ENCODE measurements around the gene LPCAT2.
A peak's percentile ranks its signal among the peaks of the same experiment; 100 is the strongest.

The LPCAT2 gene

DNA sequence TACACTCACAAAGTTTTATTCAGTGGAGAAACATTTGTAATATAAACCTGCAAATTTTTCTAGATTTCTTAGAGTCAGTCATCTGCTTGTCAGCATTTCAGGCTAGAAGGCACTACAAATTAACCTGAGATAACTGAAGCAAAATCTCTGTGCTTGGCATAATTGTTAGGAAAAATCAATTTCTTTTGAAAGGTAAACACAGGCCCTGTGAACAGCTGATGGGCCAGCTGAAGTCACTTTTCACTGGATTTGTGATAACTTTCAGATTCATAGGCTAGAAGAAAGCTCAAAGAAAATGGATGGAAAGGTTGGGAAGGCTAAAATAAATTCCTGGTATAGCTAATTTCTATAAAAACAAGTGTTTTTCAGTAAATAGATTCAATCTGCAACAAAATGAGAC, 112.9 kb downstream of the LPCAT2 start:
- TF ChIP-seq CTCF (IDR thresholded peaks at IDR 0.05): no peak
- Histone ChIP-seq H3K36me3 (ENCODE audit: control insufficient read depth, insufficient read depth, low read length) (no peaks in the 10 kb centered on the region), H3K27me3 (ENCODE audit: control insufficient read depth, insufficient read depth, low read length) (no peaks in the 10 kb centered on the region)

GRCh38 chr16:55622272-55622671, 113.4 kb downstream of the LPCAT2 start:
- H3K27ac ChIP-seq: no peak overlapping the region
- H3K79me2 ChIP-seq: no peaks in the 10 kb centered on the region
- no peak overlapping the region for H3K4me2 ChIP-seq (ENCODE audit: low read length)
- H3K36me3 ChIP-seq (ENCODE audit: control insufficient read depth, insufficient read depth, low read length): no peaks in the 10 kb centered on the region
- no peak for TF ChIP-seq CTCF (IDR thresholded peaks at IDR 0.05)
- H3K4me1 ChIP-seq: peaks cover 6% of the 10 kb centered on the region
- H3K27me3 ChIP-seq (ENCODE audit: control insufficient read depth, insufficient read depth, low read length): no peaks in the 10 kb centered on the region
- H3K9ac ChIP-seq: no peak overlapping the region
- H3K9me3 ChIP-seq (ENCODE audit: control insufficient read depth, low read length): no peaks in the 10 kb centered on the region
- no peak overlapping the region for H3K4me3 ChIP-seq (ENCODE audit: low read depth, low read length)
- no peak overlapping the region for H2AFZ ChIP-seq

More for the DNA sequence above, 112.9 kb downstream of the LPCAT2 start:
- Histone ChIP-seq H3K4me1 (peaks cover 6% of the 10 kb centered on the region), H3K9me3 (ENCODE audit: control insufficient read depth, low read length) (no peaks in the 10 kb centered on the region), H3K9ac (no peak overlapping the region), H3K79me2 (no peaks in the 10 kb centered on the region), H3K4me3 (ENCODE audit: low read depth, low read length) (no peak overlapping the region), H2AFZ (no peak overlapping the region), H3K4me2 (ENCODE audit: low read length) (no peak overlapping the region), H3K27ac (no peak overlapping the region)

DNA sequence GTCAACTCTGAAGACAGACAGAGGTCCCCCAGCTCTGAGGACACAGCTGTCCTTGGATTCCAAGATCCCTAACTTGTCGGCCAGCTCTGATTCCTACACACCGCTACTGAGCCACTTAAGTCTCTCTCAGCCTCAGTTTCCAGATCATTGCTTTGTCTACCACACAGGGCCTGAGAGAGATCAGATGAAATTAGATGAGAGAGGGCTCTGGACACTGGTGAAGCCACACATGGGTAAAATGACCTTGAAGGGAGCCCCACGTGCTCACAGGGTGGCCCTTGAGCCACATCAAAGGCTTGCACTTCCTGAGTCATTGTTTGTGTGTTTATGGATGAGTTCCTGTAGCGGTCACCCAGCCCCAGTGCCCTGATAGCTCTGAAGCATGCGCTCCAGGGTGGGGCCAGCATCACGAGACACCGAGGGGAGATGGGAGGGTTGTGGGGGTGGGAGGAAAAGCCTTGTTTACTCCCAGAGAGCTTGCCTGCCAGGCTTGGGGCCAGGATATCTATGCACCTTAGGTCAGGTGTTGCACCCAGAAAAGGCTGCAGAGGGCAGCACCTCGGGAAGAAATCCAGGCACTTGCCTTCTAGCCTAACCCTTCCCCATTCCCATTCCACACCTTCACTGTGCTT, 114.2 kb downstream of the LPCAT2 start:
- Histone ChIP-seq H3K4me1 (peaks cover 6% of the 10 kb centered on the region), H3K27ac (no peak overlapping the region), H3K79me2 (no peaks in the 10 kb centered on the region), H3K4me3 (ENCODE audit: low read depth, low read length) (no peak overlapping the region), H2AFZ (peak overlapping the region; percentile 64), H3K9ac (no peak overlapping the region), H3K36me3 (ENCODE audit: control insufficient read depth, insufficient read depth, low read length) (no peaks in the 10 kb centered on the region), H3K4me2 (ENCODE audit: low read length) (no peak overlapping the region), H3K9me3 (ENCODE audit: control insufficient read depth, low read length) (no peaks in the 10 kb centered on the region), H3K27me3 (ENCODE audit: control insufficient read depth, insufficient read depth, low read length) (no peaks in the 10 kb centered on the region)
- no peak for TF ChIP-seq CTCF (IDR thresholded peaks at IDR 0.05)

GRCh38 chr16:55623640-55624039, 114.8 kb downstream of the LPCAT2 start:
- Histone ChIP-seq H3K4me1 (peaks cover 6% of the 10 kb centered on the region), H3K9ac (no peak overlapping the region), H2AFZ (no peak overlapping the region), H3K4me3 (ENCODE audit: low read depth, low read length) (no peak overlapping the region), H3K9me3 (ENCODE audit: control insufficient read depth, low read length) (no peaks in the 10 kb centered on the region), H3K36me3 (ENCODE audit: control insufficient read depth, insufficient read depth, low read length) (no peaks in the 10 kb centered on the region), H3K27ac (no peak overlapping the region), H3K79me2 (no peaks in the 10 kb centered on the region), H3K4me2 (ENCODE audit: low read length) (no peak overlapping the region), H3K27me3 (ENCODE audit: control insufficient read depth, insufficient read depth, low read length) (no peaks in the 10 kb centered on the region)
- no peak for TF ChIP-seq CTCF (IDR thresholded peaks at IDR 0.05)

GRCh38 chr16:55624696-55625095, 115.8 kb downstream of the LPCAT2 start:
- H2AFZ ChIP-seq: no peak overlapping the region
- H3K79me2 ChIP-seq: no peaks in the 10 kb centered on the region
- H3K4me2 ChIP-seq (ENCODE audit: low read length): no peak overlapping the region
- H3K4me3 ChIP-seq (ENCODE audit: low read depth, low read length): no peak overlapping the region
- H3K27me3 ChIP-seq (ENCODE audit: control insufficient read depth, insufficient read depth, low read length): no peaks in the 10 kb centered on the region
- no peak for TF ChIP-seq CTCF (IDR thresholded peaks at IDR 0.05)
- peaks cover 6% of the 10 kb centered on the region for H3K4me1 ChIP-seq
- H3K9me3 ChIP-seq (ENCODE audit: control insufficient read depth, low read length): no peaks in the 10 kb centered on the region
- no peaks in the 10 kb centered on the region for H3K36me3 ChIP-seq (ENCODE audit: control insufficient read depth, insufficient read depth, low read length)
- no peak overlapping the region for H3K27ac ChIP-seq
- no peak overlapping the region for H3K9ac ChIP-seq
